PC-9 (cell line): Measurements from ENCODE around the gene RIF1.

ENCODE experiments used
- CTCF ChIP-seq: fragments of 200-600 bp; sonication (generic); conservative IDR thresholded peaks from 2 replicates; pipeline ENCODE4 v1.6.1; 2017; ENCODE audit warnings: mixed run types, antibody characterized with exemption, mild to moderate bottlenecking, moderate library complexity
- EZH2 ChIP-seq: fragments of 200-600 bp; sonication (generic); IDR thresholded peaks from 2 replicates; pipeline ENCODE4 v1.8.0; 2017; ENCODE audit warnings: antibody characterized with exemption, low read depth

GRCh38 chr2:151484100-151484499 is 74.4 kb downstream of the RIF1 start:
- no peak for TF ChIP-seq EZH2
- TF ChIP-seq CTCF, result no peak
